HepG2 (cell line): ENCODE measurements around the gene JSRP1. TPM values are rescaled to one million over a fixed set of nuclear protein-coding genes. Genes with fewer than 3 reads are reported as not detected.

Experiments used
- ATF7 ChIP-seq, 2 experiments: fragments of 450-650 bp in 1 of 2; sonication (generic) in 1 of 2; formaldehyde crosslinking in 1 of 2; IDR thresholded peaks; 2 replicates each; pipeline versions ENCODE4 v1.4.0 to v1.6.1; 2016 to 2020; ENCODE audit warnings: antibody characterized with exemption in 1 of 2, mild to moderate bottlenecking in 1 of 2, missing genetic modification reagents in 1 of 2
- CBX1 ChIP-seq: IDR thresholded peaks from one replicate; pipeline ENCODE4 v1.6.1; 2016; ENCODE audit warnings: antibody characterized with exemption, low read depth
- FOXA3 ChIP-seq: IDR thresholded peaks from 2 replicates; pipeline ENCODE4 v1.6.1; 2016; ENCODE audit warnings: missing genetic modification reagents, missing compliant biosample characterization
- GABPB1 ChIP-seq: IDR thresholded peaks from 2 replicates; pipeline ENCODE4 v1.6.1; 2016; ENCODE audit warnings: mild to moderate bottlenecking, missing genetic modification reagents, moderate library complexity, missing compliant biosample characterization
- NFAT5 ChIP-seq: sonication (generic); formaldehyde crosslinking; IDR thresholded peaks from 2 replicates; pipeline ENCODE4 v1.4.0; 2020; ENCODE audit warnings: missing genetic modification reagents
- SNRNP70 ChIP-seq: fragments of 200-400 bp; formaldehyde crosslinking; IDR thresholded peaks from 2 replicates; pipeline ENCODE4 v1.6.1; 2017; ENCODE audit warnings: mild to moderate bottlenecking, low read depth, low read length, moderate library complexity
- XRCC5 ChIP-seq: fragments of 200-400 bp; formaldehyde crosslinking; optimal IDR thresholded peaks from 2 replicates; pipeline ENCODE3; 2017; ENCODE audit warnings: mild to moderate bottlenecking, low read length
- ZBTB49 ChIP-seq: sonication (generic); formaldehyde crosslinking; IDR thresholded peaks from 2 replicates; pipeline ENCODE4 v1.4.0; 2020; ENCODE audit warnings: missing genetic modification reagents, borderline replicate concordance
- ZHX2 ChIP-seq, 2 experiments: sonication (generic) in 1 of 2; formaldehyde crosslinking in 1 of 2; IDR thresholded peaks; 2 replicates each; pipeline versions ENCODE4 v1.6.1 to v1.9.0; 2014 to 2022; ENCODE audit warnings: antibody characterized with exemption in 1 of 2, borderline replicate concordance in 1 of 2, inconsistent platforms in 1 of 2, low read depth in 1 of 2, missing genetic modification reagents in 1 of 2
- ZMYM3 ChIP-seq: sonication (generic); formaldehyde crosslinking; IDR thresholded peaks from 2 replicates; pipeline ENCODE4 v1.5.1; 2020; ENCODE audit warnings: mild to moderate bottlenecking, missing genetic modification reagents
- ZNF160 ChIP-seq: sonication (generic); formaldehyde crosslinking; IDR thresholded peaks from 2 replicates; pipeline ENCODE4 v1.8.0; 2022; ENCODE audit warnings: mild to moderate bottlenecking, inconsistent platforms, missing genetic modification reagents
- ZNF205 ChIP-seq: IDR thresholded peaks from 2 replicates; pipeline ENCODE4 v1.6.1; 2018; ENCODE audit warnings: missing biosample characterization, missing genetic modification reagents
- ZNF577 ChIP-seq: sonication (generic); formaldehyde crosslinking; IDR thresholded peaks from 2 replicates; pipeline ENCODE4 v1.4.0; 2020; ENCODE audit warnings: mild to moderate bottlenecking, low read depth, missing genetic modification reagents, borderline replicate concordance
- ZNF605 ChIP-seq: sonication (generic); formaldehyde crosslinking; IDR thresholded peaks from 2 replicates; pipeline ENCODE4 v1.8.0; 2022; ENCODE audit warnings: mild to moderate bottlenecking, missing genetic modification reagents
- polyA plus RNA-seq, 8 experiments: library from polyadenylated mRNA; depleted of rRNA in 3 of 8; stranded (reverse) in 7 of 8; unstranded in 1 of 8; fragments of >200 nt; fragmentation: Illumina TruSeq in 4 of 8; extraction: Trizol in 4 of 8; gene quantifications; 2 replicates each; pipeline versions ENCODE4 v1.2.1 to v1.2.3, GENCODE V29; 2011 to 2016; ENCODE audit warnings: low read depth in 4 of 8, missing spikeins in 1 of 8, mixed read lengths in 1 of 8; ENCODE audit not compliant: insufficient read depth in 1 of 8
- total RNA-seq, 5 experiments: library from RNA; depleted of rRNA; stranded (reverse); fragments of >200 nt; fragmentation: Illumina TruSeq; extraction: Trizol; gene quantifications; 2 replicates each; pipeline ENCODE4 v1.2.3, GENCODE V29; 2016; ENCODE audit warnings: low read depth in 1 of 5

Gene JSRP1
- total and polyA plus RNA-seq, 2 of the 13 experiments (the other 11 are each of a cell fraction or from before 2014, with no cell fraction given) = 0.16 to 0.38 TPM

GRCh38 chr19:2270423-2271233, 14.4 kb upstream of the JSRP1 start (continued):
- no peak for TF ChIP-seq NFAT5 (CRISPR knock-in tag)
- no peak for TF ChIP-seq XRCC5
- TF ChIP-seq GABPB1 = peak; percentile 57
- TF ChIP-seq ZNF160 (CRISPR knock-in tag) = no peak
- peak; percentile 65 for TF ChIP-seq ZHX2 (IDR thresholded peaks at IDR 0.05; ENCODE audit: low read depth)
- no peak for TF ChIP-seq ZHX2 (CRISPR knock-in tag; IDR thresholded peaks at IDR 0.05; ENCODE audit: borderline replicate concordance)
- no peak for TF ChIP-seq ZNF205 (CRISPR knock-in tag)
- TF ChIP-seq ZMYM3 (CRISPR knock-in tag) = no peak
- no peak for TF ChIP-seq ZBTB49
- TF ChIP-seq ZNF577 (CRISPR knock-in tag) = no peak
- no peak for TF ChIP-seq CBX1
- TF ChIP-seq FOXA3 (CRISPR knock-in tag) = peak; percentile 37; the same call in 1 of the 2 replicates
- TF ChIP-seq ATF7 (IDR thresholded peaks at IDR 0.05) = no peak
- 0 out of 2 replicates have a peak, but pooled peaks have one; percentile 23 for TF ChIP-seq ATF7 (CRISPR knock-in tag; IDR thresholded peaks at IDR 0.05)
- peak; percentile 92 for TF ChIP-seq SNRNP70
- no peak for TF ChIP-seq ZNF605 (CRISPR knock-in tag)
